BLaER1 (cell line): ENCODE results near the gene KCNJ6.

Experiments
- H3K27ac ChIP-seq: shearing (Covaris generic); formaldehyde crosslinking; 2 replicates; pipeline ENCODE4 v1.8.1; 2022
- H3K27me3 ChIP-seq: shearing (Covaris generic); formaldehyde crosslinking; 2 replicates; pipeline ENCODE4 v1.8.1; 2022
- H3K36me3 ChIP-seq: shearing (Covaris generic); formaldehyde crosslinking; 2 replicates; pipeline ENCODE4 v1.8.1; 2022
- H3K4me1 ChIP-seq: shearing (Covaris generic); formaldehyde crosslinking; 2 replicates; pipeline ENCODE4 v1.8.1; 2022
- H3K4me2 ChIP-seq: shearing (Covaris generic); formaldehyde crosslinking; 2 replicates; pipeline ENCODE4 v1.8.1; 2022
- H3K4me3 ChIP-seq: shearing (Covaris generic); formaldehyde crosslinking; 2 replicates; pipeline ENCODE4 v1.8.1; 2022
- H3K9ac ChIP-seq: shearing (Covaris generic); formaldehyde crosslinking; 2 replicates; pipeline ENCODE4 v1.8.1; 2022
- H3K9me3 ChIP-seq: shearing (Covaris generic); formaldehyde crosslinking; 2 replicates; pipeline ENCODE4 v1.8.1; 2022
- H4K20me1 ChIP-seq: shearing (Covaris generic); formaldehyde crosslinking; 2 replicates; pipeline ENCODE4 v1.8.1; 2022
- Cebpa-rat ChIP-seq: shearing (Covaris generic); IDR thresholded peaks from 2 replicates; pipeline ENCODE4 v1.8.1; 2022

The KCNJ6 gene

DNA sequence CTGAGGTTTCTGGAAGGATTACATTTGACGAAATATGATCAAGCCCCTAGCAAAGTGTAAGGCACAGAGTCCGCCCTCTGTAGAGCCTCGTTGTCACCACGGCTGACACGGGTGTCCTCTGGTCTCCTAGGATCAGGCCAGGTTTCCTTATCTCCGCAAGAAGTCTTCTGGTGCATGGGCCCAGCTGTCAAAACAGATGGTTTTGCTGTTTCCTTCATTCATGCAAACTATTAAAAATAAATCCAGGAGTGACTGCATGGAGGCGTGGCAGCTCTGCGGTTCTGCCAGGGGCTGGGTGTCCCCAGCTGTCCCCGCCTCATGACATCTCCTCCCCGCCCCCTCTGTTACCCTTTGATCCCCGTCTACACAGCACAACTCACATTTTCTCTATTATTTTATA is 340.7 kb downstream of the KCNJ6 start:
- peaks cover 33% of the 10 kb centered on the region for H3K9me3 ChIP-seq
- TF ChIP-seq Cebpa-rat: no peak
- H3K27me3 ChIP-seq: no peaks in the 10 kb centered on the region
- H4K20me1 ChIP-seq: no peaks in the 10 kb centered on the region
- peak overlapping the region; percentile 57 for H3K27ac ChIP-seq
- no peak overlapping the region for H3K4me3 ChIP-seq
- H3K4me1 ChIP-seq: peaks cover 38% of the 10 kb centered on the region
- H3K4me2 ChIP-seq: peak overlapping the region; percentile 61
- no peaks in the 10 kb centered on the region for H3K36me3 ChIP-seq
- H3K9ac ChIP-seq: no peak overlapping the region

DNA sequence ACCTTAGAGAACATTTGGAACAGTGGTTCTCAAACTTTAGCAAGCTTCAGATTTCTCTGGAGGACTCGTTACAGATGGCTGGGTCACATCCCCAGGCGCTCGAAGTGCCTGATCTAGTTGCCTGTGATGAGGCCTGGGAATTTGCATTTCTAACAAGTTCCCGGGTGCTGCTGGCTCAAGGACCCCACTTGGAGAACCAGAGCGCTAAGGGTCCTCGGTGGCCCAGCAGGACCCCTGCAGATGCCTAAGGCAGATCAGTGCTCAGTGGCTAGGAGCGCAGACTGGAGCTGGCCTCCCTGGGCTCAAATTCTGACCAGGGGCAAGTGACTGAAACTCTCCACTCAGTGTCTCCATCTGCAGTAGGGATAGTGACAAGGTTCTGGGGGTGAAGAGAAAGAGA is 341.5 kb downstream of the KCNJ6 start:
- Histone ChIP-seq H3K36me3 (no peaks in the 10 kb centered on the region), H3K4me3 (no peak overlapping the region; the same call in 1 of the 2 replicates), H3K4me2 (peak overlapping the region; percentile 61), H3K9me3 (peaks cover 34% of the 10 kb centered on the region), H4K20me1 (no peaks in the 10 kb centered on the region), H3K4me1 (peaks cover 33% of the 10 kb centered on the region), H3K27me3 (no peaks in the 10 kb centered on the region), H3K27ac (peak overlapping the region; percentile 57), H3K9ac (no peak overlapping the region)
- TF ChIP-seq Cebpa-rat: no peak

DNA sequence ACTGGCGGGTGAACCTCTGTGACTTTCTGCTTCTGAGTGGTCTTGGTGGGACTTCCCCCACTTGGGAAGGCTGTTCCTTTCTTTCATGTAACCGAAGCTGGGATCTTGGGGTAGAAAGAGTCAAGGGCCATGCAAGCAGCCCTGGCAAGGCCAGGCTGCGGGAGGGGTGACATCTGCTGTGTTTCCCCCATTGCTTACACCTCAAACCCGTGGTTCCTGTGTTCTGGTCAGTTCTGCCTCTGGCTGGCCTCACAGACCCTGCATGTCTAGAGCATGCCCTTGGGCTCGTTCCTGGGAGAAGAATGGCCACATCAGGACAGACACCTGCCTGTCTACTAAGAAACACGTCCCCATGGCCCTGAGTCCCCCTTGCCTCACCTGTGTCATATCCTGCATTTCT is 341.9 kb downstream of the KCNJ6 start:
- Histone ChIP-seq H3K4me2 (peak overlapping the region; percentile 61), H3K4me3 (no peak overlapping the region; the same call in 1 of the 2 replicates), H3K27me3 (no peaks in the 10 kb centered on the region), H3K9ac (no peak overlapping the region), H3K9me3 (peaks cover 29% of the 10 kb centered on the region), H3K4me1 (peaks cover 34% of the 10 kb centered on the region), H3K36me3 (no peaks in the 10 kb centered on the region), H4K20me1 (no peaks in the 10 kb centered on the region), H3K27ac (peak overlapping the region; percentile 57)
- no peak for TF ChIP-seq Cebpa-rat

DNA sequence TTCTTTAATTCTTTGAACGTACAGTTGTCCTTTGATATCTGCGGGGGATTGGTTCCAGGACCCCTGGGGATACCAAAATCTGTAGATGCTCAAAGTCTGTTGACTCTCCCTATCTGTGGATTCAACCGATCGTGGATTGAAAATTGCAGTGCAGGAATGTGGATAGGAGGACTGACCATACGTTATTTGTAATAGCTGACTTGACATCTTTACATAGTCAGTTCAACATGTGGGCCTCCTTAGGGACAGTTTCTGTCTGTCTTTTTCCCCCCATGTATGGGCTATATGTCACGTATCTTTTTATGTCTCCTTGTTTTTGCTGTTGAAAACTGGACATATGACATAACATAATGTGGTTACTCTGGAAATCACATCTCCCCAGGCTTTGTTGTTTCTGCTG is 344.8 kb downstream of the KCNJ6 start:
- Histone ChIP-seq H3K4me1 (peaks cover 63% of the 10 kb centered on the region), H3K36me3 (no peaks in the 10 kb centered on the region), H3K27ac (no peak overlapping the region), H4K20me1 (no peaks in the 10 kb centered on the region), H3K9me3 (peaks cover 4% of the 10 kb centered on the region; the same call in 1 of the 2 replicates), H3K4me2 (no peak overlapping the region), H3K4me3 (no peak overlapping the region), H3K9ac (no peak overlapping the region), H3K27me3 (no peaks in the 10 kb centered on the region)
- TF ChIP-seq Cebpa-rat: no peak

DNA sequence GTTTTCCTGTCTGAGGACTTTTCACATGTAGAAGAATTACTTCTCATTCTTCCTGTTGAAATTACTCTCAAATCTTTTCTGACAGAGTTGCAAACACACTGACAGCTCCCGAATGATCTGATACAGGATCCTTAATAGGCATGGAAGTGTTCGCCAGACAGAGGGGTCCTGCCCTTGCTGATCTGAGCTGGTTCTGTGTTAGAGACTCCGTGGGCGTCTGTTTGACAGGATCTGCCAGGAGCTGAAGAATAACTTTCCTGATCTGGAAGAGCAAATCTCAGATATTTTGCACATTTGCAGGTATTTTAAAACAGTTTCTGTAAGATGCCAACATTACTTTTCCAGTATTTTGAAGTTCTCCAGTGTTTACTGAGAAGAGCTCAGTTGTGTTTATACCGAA is 347.3 kb downstream of the KCNJ6 start:
- Histone ChIP-seq H3K9ac (no peak overlapping the region), H3K36me3 (no peaks in the 10 kb centered on the region), H3K9me3 (peaks cover 4% of the 10 kb centered on the region; the same call in 1 of the 2 replicates), H3K4me1 (peaks cover 70% of the 10 kb centered on the region), H3K27me3 (no peaks in the 10 kb centered on the region), H3K27ac (no peak overlapping the region), H3K4me3 (no peak overlapping the region), H3K4me2 (no peak overlapping the region), H4K20me1 (no peaks in the 10 kb centered on the region)
- no peak for TF ChIP-seq Cebpa-rat

DNA sequence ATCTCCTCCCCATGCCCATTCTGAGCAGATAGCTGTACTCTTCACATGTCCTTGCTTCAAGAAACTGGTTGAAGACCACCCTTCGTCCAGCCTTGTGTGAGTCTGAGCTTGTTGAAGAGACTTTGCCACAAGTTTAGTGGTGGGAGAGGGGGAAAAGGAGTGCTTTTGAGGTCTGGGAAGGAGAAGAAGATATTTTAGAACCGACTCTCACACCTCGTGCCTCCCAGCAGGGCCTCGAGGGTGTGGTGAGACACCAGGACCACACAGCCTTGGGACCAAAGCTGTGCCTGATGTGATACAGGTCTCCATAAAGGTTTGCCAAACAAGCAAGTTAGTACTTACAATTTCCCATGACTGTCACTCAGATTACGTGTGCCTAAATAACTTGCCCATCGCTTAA is 347.8 kb downstream of the KCNJ6 start:
- Histone ChIP-seq H3K36me3 (no peaks in the 10 kb centered on the region), H4K20me1 (no peaks in the 10 kb centered on the region), H3K4me2 (peak overlapping the region; percentile 96)

DNA sequence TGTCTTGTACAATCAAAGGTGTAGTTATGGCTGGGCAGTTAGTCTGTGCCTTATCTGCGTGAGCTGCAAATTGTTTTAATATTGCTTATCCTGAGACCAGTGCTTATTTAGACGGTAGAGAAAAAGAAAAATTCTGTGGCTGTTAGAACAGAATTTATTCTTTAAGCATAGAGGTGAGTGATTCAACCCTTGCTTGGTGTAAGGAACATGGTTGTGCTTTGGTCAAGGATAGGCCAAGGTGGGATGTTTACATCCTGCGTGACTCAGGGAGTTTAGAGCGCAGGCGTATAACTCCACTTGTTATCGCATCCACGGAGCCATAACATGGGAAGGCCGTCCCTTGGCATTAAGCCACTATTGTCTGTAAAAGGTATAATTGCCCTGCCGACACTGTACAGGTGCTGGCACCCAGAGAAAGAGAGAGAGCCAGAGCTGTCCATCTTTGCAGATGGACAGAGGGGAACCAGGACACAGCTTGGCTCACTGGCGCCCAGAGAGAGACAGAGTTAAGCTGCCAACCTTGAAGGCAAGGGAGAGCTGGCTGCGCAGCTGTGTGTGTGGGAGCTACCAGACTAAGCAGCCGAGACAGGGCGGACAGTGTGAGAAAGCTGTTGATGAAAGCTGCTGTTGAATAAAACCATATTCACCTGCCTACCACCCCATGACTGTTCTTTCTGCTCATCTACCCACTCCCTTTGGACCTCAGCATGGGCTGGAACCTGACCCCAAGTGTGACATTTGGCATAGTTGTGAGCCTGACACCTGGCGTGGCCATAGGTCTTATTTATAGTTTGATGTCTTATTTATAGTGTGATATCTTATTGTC is 349.3 kb downstream of the KCNJ6 start:
- H3K4me3 ChIP-seq: no peak overlapping the region
- no peaks in the 10 kb centered on the region for H3K27me3 ChIP-seq
- H3K4me1 ChIP-seq: peaks cover 70% of the 10 kb centered on the region
- H3K27ac ChIP-seq: peak overlapping the region; percentile 65
- TF ChIP-seq Cebpa-rat: no peak
- H3K36me3 ChIP-seq: no peaks in the 10 kb centered on the region
- H4K20me1 ChIP-seq: no peaks in the 10 kb centered on the region
- H3K4me2 ChIP-seq: peak overlapping the region; percentile 96
- H3K9me3 ChIP-seq: peaks cover 14% of the 10 kb centered on the region
- peak overlapping the region; percentile 7; the same call in 1 of the 2 replicates for H3K9ac ChIP-seq

More for the DNA sequence above, 347.8 kb downstream of the KCNJ6 start:
- peak overlapping the region; percentile 42 for H3K27ac ChIP-seq
- H3K4me3 ChIP-seq: no peak overlapping the region
- no peak overlapping the region for H3K9ac ChIP-seq
- H3K4me1 ChIP-seq: peaks cover 67% of the 10 kb centered on the region
- H3K9me3 ChIP-seq: peaks cover 4% of the 10 kb centered on the region
- no peaks in the 10 kb centered on the region for H3K27me3 ChIP-seq
- no peak for TF ChIP-seq Cebpa-rat

DNA sequence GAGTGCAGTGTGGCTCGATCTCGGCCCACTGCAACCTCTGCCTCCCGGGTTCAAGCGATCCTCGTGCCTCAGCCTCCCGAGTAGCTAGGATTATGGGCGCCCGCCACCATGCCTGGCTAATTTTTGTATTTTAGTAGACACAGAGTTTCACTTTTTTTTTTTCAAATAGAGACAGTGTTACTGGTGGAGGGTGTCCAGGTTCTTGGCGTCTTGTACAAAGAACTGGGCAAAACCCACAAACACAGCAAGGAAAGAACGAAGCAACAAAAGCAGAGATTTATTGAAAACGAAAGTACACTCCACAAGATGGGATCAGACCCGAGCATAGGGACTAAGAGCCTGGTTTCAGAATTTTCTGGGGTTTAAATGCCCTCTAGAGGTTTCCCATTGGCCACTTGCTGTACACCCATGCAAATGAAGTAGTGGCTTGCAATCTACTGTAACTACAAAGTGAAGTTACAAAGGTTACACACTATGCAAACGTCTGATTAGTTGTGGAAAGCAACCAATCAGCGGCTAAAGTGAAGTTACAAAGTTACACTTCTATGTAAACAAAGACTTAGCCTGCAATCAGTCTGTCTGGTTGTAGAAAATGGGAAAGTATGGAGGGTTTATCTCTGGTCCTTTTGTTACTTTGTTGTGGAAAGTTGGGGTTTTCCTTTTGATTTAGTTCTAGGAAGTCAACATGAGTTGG is 350.6 kb downstream of the KCNJ6 start:
- Histone ChIP-seq H3K4me3 (no peak overlapping the region), H3K27ac (peak overlapping the region; percentile 65), H4K20me1 (no peaks in the 10 kb centered on the region), H3K9me3 (peaks cover 22% of the 10 kb centered on the region), H3K4me1 (peaks cover 75% of the 10 kb centered on the region), H3K36me3 (no peaks in the 10 kb centered on the region), H3K27me3 (no peaks in the 10 kb centered on the region), H3K4me2 (peak overlapping the region; percentile 96), H3K9ac (no peak overlapping the region)
- TF ChIP-seq Cebpa-rat: no peak

DNA sequence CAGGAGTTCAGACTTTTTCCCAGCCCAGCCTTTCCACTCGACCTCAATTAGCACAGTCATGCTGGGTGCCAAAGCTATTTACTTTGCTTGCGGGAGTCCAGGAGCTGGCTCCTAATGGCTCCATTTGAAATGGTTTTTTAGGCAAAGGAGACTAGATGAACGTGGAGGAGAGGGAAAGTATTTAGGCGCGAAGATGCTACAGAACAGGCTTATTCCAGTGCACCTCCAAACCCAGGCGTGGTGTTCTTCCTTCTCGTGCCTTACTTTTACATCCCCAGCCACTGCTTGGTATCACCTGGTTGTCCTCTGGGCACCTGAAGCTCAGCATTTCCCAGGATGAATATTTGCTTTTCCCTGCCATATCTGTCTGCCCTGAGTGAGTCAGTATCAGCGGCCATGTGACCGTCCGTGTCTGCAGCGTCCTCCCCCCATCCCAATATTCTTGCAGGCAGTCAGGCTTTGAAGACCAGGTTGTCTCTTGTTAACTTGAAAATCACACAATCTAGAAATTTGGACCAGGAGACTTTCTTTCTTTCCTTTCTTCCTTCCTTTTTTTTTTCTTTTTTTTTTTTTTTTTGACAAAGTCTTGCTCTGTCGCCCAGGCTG is 351.2 kb downstream of the KCNJ6 start:
- H3K4me2 ChIP-seq: peak overlapping the region; percentile 96
- peak overlapping the region; percentile 92; the same call in 1 of the 2 replicates for H3K27ac ChIP-seq
- peaks cover 75% of the 10 kb centered on the region for H3K4me1 ChIP-seq
- no peak overlapping the region for H3K4me3 ChIP-seq
- H3K27me3 ChIP-seq: no peaks in the 10 kb centered on the region
- TF ChIP-seq Cebpa-rat: no peak
- H4K20me1 ChIP-seq: no peaks in the 10 kb centered on the region
- no peaks in the 10 kb centered on the region for H3K36me3 ChIP-seq
- H3K9me3 ChIP-seq: peaks cover 19% of the 10 kb centered on the region
- H3K9ac ChIP-seq: peak overlapping the region; percentile 86; the same call in 1 of the 2 replicates
